K562 (cell line): ENCODE data around the gene COL4A2. TPM values are rescaled to one million over a fixed set of nuclear protein-coding genes. Genes with fewer than 3 reads are reported as not detected.

ENCODE experiments used
- ATAC-seq: fragments of 200-7000 bp; cut with Tn5 transposase; 3 replicates; pipeline ENCODE4 v1.9.1; 2020; ENCODE audit warnings: moderate library complexity
- BruUV-seq: library from RNA; stranded (reverse); fragments of 400-500 nt; replicated peaks from 2 replicates; lab custom pipeline; 2021; lab: Mats Ljungman, UMichigan
- CTCF ChIA-PET: fragments of 300-600 bp; formaldehyde crosslinking; extraction: SDS; loops from one replicate; lab custom pipeline; 2021; ENCODE audit warnings: low intra/inter-chr PET ratio; lab: Yijun Ruan, JAX
- POLR2A ChIA-PET: fragments of 300-600, 350-650 bp; sonication (Branson Sonifier 250); formaldehyde crosslinking; extraction: SDS; loops from one replicate; lab custom pipeline; 2021; ENCODE audit warnings: antibody characterized with exemption, inconsistent platforms; lab: Yijun Ruan, JAX
- DNase-seq, 4 experiments: peaks; one replicate each; pipeline versions ENCODE4 v3.0.0 to v3.0.0-alpha.2; 2011 to 2018; ENCODE audit warnings: low spot score in 3 of 4, mixed read lengths in 3 of 4; ENCODE audit errors: extremely low read depth in 1 of 4
- FAIRE-seq: peaks from 2 replicates; lab custom pipeline; 2011; peaks lifted over from hg19 to GRCh38; lab: Jason Lieb, UNC
- H2AFZ ChIP-seq: 2 replicates; pipeline ENCODE4 v1.6.0; 2011; ENCODE audit warnings: low read depth, low read length, control low read depth, inconsistent platforms
- H3K27ac ChIP-seq: fragments of 200-600 bp; 3 replicates; pipeline ENCODE4 v1.8.0; 2011; ENCODE audit warnings: low read depth, mild to moderate bottlenecking, control low read depth, inconsistent platforms, low read length, moderate library complexity, mixed read lengths; ENCODE audit errors: extremely low read depth
- H3K27me3 ChIP-seq, 2 experiments: fragments of 300-600 bp in 1 of 2; 2 replicates in 1 of 2; 3 replicates in 1 of 2; pipeline versions ENCODE4 v1.6.0 to v1.8.0; 2011; ENCODE audit warnings: inconsistent platforms in 2 of 2, low read length in 2 of 2, mild to moderate bottlenecking in 1 of 2, mixed read lengths in 1 of 2, moderate library complexity in 1 of 2; ENCODE audit not compliant: control insufficient read depth in 2 of 2, insufficient read depth in 2 of 2
- H3K36me3 ChIP-seq: fragments of 300-600 bp; 3 replicates; pipeline ENCODE4 v1.8.0; 2011; ENCODE audit warnings: mild to moderate bottlenecking, low read length, inconsistent platforms; ENCODE audit not compliant: control insufficient read depth, insufficient read depth
- H3K4me1 ChIP-seq, 2 experiments: fragments of 200-600 bp in 1 of 2; replicated peaks in 1 of 2; 2 replicates in 1 of 2; 3 replicates in 1 of 2; pipeline versions ENCODE4 v1.5.1 to v1.8.0; 2011; ENCODE audit warnings: inconsistent platforms in 2 of 2, low read length in 2 of 2, mild to moderate bottlenecking in 1 of 2, mixed read lengths in 1 of 2, moderate library complexity in 1 of 2; ENCODE audit not compliant: control insufficient read depth in 2 of 2, insufficient read depth in 2 of 2
- H3K4me2 ChIP-seq: 2 replicates; pipeline ENCODE4 v1.6.1; 2011; ENCODE audit warnings: low read length, control low read depth, inconsistent platforms, mixed read lengths; ENCODE audit not compliant: insufficient read depth
- H3K4me3 ChIP-seq: fragments of 200-600 bp; sonication (generic), shearing (Covaris generic); 2 replicates; pipeline ENCODE4 v1.5.1; 2016; ENCODE audit warnings: control low read depth, inconsistent platforms
- H3K79me2 ChIP-seq: fragments of 200-600 bp; 3 replicates; pipeline ENCODE4 v1.8.0; 2011; ENCODE audit warnings: low read length, inconsistent platforms; ENCODE audit not compliant: control insufficient read depth, insufficient read depth
- H3K9ac ChIP-seq, 2 experiments: 2 replicates each; pipeline versions ENCODE4 v1.6.0 to v1.6.1; 2011; ENCODE audit warnings: low read depth in 2 of 2, low read length in 2 of 2, control low read depth in 1 of 2, inconsistent platforms in 1 of 2, mild to moderate bottlenecking in 1 of 2, mixed read lengths in 1 of 2; ENCODE audit not compliant: insufficient read depth in 1 of 2
- H3K9me1 ChIP-seq: one replicate; pipeline ENCODE4 v1.6.0; 2011; ENCODE audit warnings: inconsistent platforms, mild to moderate bottlenecking, low read length, moderate library complexity; ENCODE audit not compliant: control insufficient read depth, insufficient read depth
- H3K9me3 ChIP-seq: replicated peaks from 2 replicates; pipeline ENCODE4 v1.5.1; 2011; ENCODE audit warnings: low read depth, low read length, inconsistent platforms; ENCODE audit not compliant: control insufficient read depth, insufficient read depth
- H4K20me1 ChIP-seq: replicated peaks from 2 replicates; pipeline ENCODE4 v1.6.1; 2011; ENCODE audit warnings: low read length, inconsistent platforms, mixed read lengths; ENCODE audit not compliant: control insufficient read depth, insufficient read depth
- ETV1 ChIP-seq: fragments of 450-650 bp; conservative IDR thresholded peaks from 2 replicates; pipeline ENCODE4 v1.6.1; 2016; ENCODE audit warnings: missing genetic modification characterization, control low read depth, low read depth, missing compliant biosample characterization
- GATA2 ChIP-seq: sonication (generic); formaldehyde crosslinking; IDR thresholded peaks from 2 replicates; pipeline ENCODE4 v1.4.0; 2020; ENCODE audit warnings: mild to moderate bottlenecking, missing genetic modification reagents
- HOXB6 ChIP-seq: fragments of 250-450 bp; sonication (Bioruptor Pico); IDR thresholded peaks from 2 replicates; pipeline ENCODE4 v1.5.1; 2022; ENCODE audit warnings: mild to moderate bottlenecking, borderline replicate concordance
- MTA2 ChIP-seq: fragments of 450-650 bp; IDR thresholded peaks from 2 replicates; pipeline ENCODE4 v1.6.1; 2016; ENCODE audit warnings: low read depth
- PHTF2 ChIP-seq: fragments of 250-450 bp; sonication (Bioruptor Pico); IDR thresholded peaks from 2 replicates; pipeline ENCODE4 v1.5.0; 2021; ENCODE audit warnings: mild to moderate bottlenecking
- PRDM10 ChIP-seq: fragments of 450-650 bp; IDR thresholded peaks from 2 replicates; pipeline ENCODE4 v1.6.1; 2018; ENCODE audit not compliant: partially characterized antibody
- PURB ChIP-seq: sonication (generic); formaldehyde crosslinking; IDR thresholded peaks from 2 replicates; pipeline ENCODE4 v1.9.0; 2021; ENCODE audit warnings: low read depth, mild to moderate bottlenecking, missing genetic modification reagents
- RBM22 ChIP-seq: fragments of 200-400 bp; formaldehyde crosslinking; IDR thresholded peaks from 2 replicates; pipeline ENCODE4 v1.6.1; 2018; ENCODE audit warnings: low read length, low read depth; ENCODE audit not compliant: poor library complexity, severe bottlenecking
- SNRNP70 ChIP-seq: fragments of 200-400 bp; formaldehyde crosslinking; optimal IDR thresholded peaks from 2 replicates; pipeline ENCODE3; 2017; ENCODE audit warnings: low read depth, low read length
- ZFP91 ChIP-seq: sonication (generic); formaldehyde crosslinking; IDR thresholded peaks from 2 replicates; pipeline ENCODE4 v1.8.0; 2022; ENCODE audit warnings: mild to moderate bottlenecking, missing genetic modification reagents
- ZNF3 ChIP-seq: fragments of 250-450 bp; sonication (Bioruptor Pico); IDR thresholded peaks from 2 replicates; pipeline ENCODE4 v1.5.0; 2021; ENCODE audit warnings: mild to moderate bottlenecking, moderate library complexity
- WGBS: fragments of 100-300 bp; shearing (Covaris generic); methylation state at CpG from one replicate; pipeline ENCODE4 v1.1.6; 2016; ENCODE audit warnings: low coverage, mixed read lengths; ENCODE audit not compliant: insufficient coverage; ENCODE audit errors: missing lambda C conversion rate; 5-methylcytosine and 5-hydroxymethylcytosine counted together
- in situ Hi-C: fragments of 300-500 bp; cut with MboI; formaldehyde crosslinking; loops from 4 replicates; pipeline ENCODE4 v1.15.0; 2018; ENCODE audit warnings: inconsistent platforms, mixed read lengths
- intact Hi-C: fragments of 100-400 bp; cut with micrococcal nuclease; formaldehyde crosslinking; loops from 2 replicates; pipeline ENCODE4 v1.14.2; 2022
- polyA plus RNA-seq, 8 experiments: library from polyadenylated mRNA; depleted of rRNA in 4 of 8; stranded (reverse) in 5 of 8; unstranded in 3 of 8; fragments of >200 nt; fragmentation: Nextera tagmentation in 2 of 8; fragmentation: Illumina TruSeq in 1 of 8; extraction: Ambion mirVana in 2 of 8; extraction: Trizol in 1 of 8; gene quantifications; 2 replicates each; pipeline versions ENCODE4 v1.2.1 to v1.2.3, GENCODE V29; 2011 to 2014; ENCODE audit warnings: inconsistent platforms in 1 of 8, missing spikeins in 1 of 8
- total RNA-seq, 7 experiments: library from RNA; depleted of rRNA in 6 of 7; stranded (reverse); fragments of >200 nt in 6 of 7; fragmentation: Illumina TruSeq in 2 of 7; extraction: Trizol in 2 of 7; gene quantifications; 2 replicates each; pipeline versions ENCODE4 v1.2.1 to v1.2.3, GENCODE V29; 2011 to 2021; ENCODE audit warnings: low replicate concordance in 1 of 7
- TF ChIP-seq, protein P1 (sequence below): IDR thresholded peaks from 3 replicates; pipeline ENCODE4 v1.6.1; 2011; ENCODE audit warnings: borderline replicate concordance, mild to moderate bottlenecking; ENCODE audit not compliant: insufficient read length, insufficient read depth

Gene COL4A2
- total and polyA plus RNA-seq, 9 of the 15 experiments (the other 6 are each of a cell fraction or from before 2014, with no cell fraction given), result 0.13 to 15.2 (median 8.1) TPM

DNA sequence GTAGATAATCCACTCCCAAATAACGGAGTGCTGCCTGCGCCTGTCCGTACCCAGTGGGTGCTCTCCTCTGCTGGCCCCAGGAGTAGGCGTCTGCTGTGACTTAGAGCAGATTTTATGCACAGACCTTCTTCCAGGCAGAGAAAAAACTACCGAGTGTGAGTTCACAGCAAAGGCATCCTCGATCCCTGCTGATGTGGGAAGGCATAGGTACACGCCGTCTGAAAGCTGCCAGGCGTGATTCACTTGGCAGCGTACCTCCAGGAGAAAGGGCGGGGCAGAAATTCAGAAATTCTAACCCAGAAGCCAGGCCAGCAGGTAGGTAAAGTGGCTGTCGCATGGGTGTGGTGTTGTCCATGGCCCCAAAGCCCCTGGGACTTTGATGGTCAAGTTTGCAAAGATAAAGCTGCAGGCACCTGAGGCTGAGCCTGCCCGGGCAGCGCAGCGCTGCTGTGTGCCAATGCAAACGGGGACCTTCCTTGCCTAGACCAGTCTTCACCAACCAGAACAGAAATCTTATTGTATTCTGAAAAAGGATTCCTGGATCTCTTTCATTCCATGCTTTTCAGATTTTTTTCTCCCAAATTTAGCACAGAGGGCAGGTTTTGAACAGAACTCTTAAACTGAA, 36.3 kb downstream of the COL4A2 start:
- Histone ChIP-seq H3K9ac (no peak overlapping the region), H3K36me3 (no peaks in the 10 kb centered on the region), H3K4me2 (no peak overlapping the region), H3K79me2 (no peaks in the 10 kb centered on the region), H3K27ac (no peak overlapping the region), H3K27me3 (peaks cover 0 to 55% of the 10 kb centered on the region in 2 experiments), H3K9me1 (no peaks in the 10 kb centered on the region), H3K4me1 (no peaks in the 10 kb centered on the region), H4K20me1 (no peaks in the 10 kb centered on the region), H2AFZ (no peak overlapping the region), H3K9me3 (no peaks in the 10 kb centered on the region), H3K4me3 (no peak overlapping the region)
- intact Hi-C loops, result no loop called here
- WGBS, result 0% methylated on average over 16 of the region's 16 CpGs
- TF ChIP-seq ETV1 (no peak), HOXB6 (no peak), PRDM10 (no peak), GATA2 (no peak), SNRNP70 (no peak), ZFP91 (CRISPR knock-in tag) (no peak), PURB (CRISPR knock-in tag) (no peak), RBM22 (no peak), MTA2 (no peak), PHTF2 (CRISPR knock-in tag) (no peak), ZNF3 (no peak)
- TF ChIP-seq, protein P1, sequence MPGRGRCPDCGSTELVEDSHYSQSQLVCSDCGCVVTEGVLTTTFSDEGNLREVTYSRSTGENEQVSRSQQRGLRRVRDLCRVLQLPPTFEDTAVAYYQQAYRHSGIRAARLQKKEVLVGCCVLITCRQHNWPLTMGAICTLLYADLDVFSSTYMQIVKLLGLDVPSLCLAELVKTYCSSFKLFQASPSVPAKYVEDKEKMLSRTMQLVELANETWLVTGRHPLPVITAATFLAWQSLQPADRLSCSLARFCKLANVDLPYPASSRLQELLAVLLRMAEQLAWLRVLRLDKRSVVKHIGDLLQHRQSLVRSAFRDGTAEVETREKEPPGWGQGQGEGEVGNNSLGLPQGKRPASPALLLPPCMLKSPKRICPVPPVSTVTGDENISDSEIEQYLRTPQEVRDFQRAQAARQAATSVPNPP, result no peak
- no TSS peak for BruUV-seq
- CTCF ChIA-PET, result no interaction called here
- ATAC-seq (no peak), DNase-seq (no peak), FAIRE-seq (no peak)
- POLR2A ChIA-PET, result no interaction called here
- in situ Hi-C loops, result no loop called here
